Measurements from ENCODE around the gene CAMTA1.

Gene CAMTA1

DNA sequence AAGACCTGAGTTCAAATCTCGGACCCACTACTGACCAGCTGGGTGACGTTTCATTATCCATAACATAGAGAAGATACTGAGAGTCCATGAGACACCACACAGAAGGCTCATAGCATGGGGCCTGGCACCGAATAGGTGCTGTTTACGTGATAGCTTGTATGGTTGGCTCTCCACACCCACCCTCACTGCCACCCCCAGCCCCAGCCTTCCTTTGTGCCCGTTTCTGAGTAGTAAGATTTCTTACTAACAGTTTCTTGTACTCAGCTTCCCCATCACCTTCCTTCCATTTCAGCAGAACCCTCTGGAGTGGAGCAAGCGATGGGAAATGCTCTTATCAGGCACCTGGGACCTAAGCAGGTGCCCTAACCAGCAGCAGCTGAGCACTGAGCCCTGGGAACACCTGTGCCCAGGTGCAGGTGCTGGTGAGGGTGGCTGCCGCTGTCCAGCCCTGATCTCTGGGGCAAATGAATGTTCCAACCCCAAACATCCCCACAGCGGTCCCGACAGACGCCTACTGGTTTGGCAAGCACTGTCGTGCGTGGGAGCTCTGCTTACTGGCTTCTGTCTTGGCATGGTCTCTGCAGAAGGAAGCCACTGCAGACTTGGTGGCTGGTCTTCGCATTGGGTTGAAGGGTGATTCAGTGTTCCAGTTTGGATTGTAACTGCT, 225.4 kb downstream of the CAMTA1 start:
- DNase-seq, result no peak

GRCh38 chr1:7011826-7012225, 226.6 kb downstream of the CAMTA1 start:
- no peak for DNase-seq

DNA sequence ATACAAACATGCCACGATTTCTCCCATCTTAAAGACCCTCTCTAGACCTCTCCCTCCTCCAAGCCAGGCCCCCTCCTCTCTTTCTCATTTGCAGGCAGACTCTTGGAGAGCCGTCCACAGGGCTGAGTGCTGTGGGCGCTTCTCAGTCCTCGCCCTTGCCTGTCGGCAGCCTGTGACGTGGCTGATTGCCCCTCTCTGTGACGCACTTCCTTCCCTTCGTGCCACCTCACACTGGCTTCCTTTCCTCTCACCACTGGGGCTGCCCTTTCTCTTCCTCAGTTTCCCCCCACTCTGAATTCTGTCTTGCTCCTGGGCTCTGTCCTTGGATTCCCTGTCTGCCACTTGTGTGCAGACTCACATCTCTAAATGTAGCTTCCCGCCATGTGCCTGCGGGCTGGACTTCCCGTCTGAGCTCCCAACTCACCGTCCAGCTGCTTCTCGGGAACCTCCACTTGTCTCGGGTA, 227.2 kb downstream of the CAMTA1 start:
- DNase-seq, result no peak

DNA sequence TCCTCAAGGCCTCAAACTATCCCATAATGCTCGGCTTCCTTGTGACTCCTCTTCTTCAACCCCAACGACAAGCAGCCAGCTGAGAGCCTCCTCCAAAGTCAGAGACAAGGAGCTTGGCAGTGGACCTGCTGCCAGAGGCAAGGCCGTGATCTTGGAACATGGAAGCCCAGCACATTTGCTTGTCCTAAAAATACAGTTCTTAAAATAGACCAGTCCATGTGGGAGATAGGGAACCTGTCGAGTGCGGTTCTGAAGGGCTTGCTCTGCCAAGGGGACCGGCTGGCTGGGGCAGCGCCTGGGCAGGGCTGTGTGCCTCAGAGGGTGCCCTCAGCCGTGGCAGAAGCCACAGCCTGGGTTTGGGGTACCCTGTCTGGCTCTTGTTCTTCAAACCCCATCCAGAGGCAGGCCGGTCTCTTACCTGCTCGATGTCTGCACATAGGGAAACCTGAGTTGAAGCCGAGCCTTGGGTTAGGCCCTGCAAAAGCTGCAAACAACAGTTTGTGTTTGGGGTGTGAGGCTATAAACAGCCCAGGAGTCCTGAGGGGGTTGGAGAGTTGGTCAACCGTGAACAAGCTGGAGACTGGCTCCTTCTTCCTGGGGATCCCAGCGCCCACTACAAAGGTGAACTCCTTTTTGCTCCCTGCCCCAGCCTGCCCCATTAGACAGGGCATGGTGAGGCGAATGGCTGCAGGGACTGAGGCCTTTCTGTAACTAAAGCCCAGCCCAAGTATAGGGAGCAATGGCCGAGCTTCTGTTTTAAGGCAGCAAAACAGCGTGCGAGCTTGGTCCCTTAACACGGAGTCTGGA, 228.8 kb downstream of the CAMTA1 start:
- no peak for DNase-seq

- no peak for DNase-seq
Measured at GRCh38 chr1:7014640-7014930, 229.3 kb downstream of the CAMTA1 start.

DNA sequence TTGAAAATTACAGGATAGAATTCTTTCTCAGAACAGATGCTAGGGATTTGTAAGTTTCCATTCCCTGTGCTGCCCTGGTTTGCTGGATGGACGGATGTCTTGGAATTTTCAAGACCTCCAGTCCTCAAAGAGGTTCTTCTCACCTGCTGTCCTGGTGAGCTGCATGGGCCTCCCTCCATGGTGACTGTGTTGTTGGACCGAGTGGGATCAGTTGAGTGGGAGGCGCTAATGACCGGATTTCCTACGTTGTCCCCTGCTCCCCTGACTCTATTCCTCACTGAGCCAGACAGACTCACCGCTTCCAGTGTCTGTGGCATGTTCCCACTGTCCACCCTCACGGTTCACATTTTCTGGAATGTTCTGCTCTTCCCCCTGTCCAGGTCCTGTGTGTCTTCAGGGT, 229.8 kb downstream of the CAMTA1 start:
- DNase-seq, result no peak

DNA sequence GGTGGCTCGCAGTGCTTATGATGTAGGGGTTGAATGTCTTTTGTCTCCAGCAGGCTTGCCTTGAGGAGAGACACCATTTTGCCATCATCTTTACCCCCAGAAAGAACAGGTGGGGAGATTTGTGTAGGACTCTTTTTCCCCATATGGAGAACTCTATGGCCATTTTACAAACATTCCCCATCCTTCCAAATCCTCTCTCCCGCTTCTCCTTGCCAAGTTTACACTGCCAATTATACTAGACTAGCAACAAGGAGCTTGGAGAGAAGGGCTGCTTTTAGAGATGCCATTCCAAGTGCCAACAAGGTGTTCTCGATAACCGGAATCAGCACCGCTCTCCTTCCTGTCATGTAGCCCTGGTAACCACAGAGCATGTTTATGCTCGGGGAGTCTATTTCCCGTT, 233.1 kb downstream of the CAMTA1 start:
- DNase-seq, result no peak

- DNase-seq, result no peak
Measured at GRCh38 chr1:7018826-7019225, 233.6 kb downstream of the CAMTA1 start.

DNA sequence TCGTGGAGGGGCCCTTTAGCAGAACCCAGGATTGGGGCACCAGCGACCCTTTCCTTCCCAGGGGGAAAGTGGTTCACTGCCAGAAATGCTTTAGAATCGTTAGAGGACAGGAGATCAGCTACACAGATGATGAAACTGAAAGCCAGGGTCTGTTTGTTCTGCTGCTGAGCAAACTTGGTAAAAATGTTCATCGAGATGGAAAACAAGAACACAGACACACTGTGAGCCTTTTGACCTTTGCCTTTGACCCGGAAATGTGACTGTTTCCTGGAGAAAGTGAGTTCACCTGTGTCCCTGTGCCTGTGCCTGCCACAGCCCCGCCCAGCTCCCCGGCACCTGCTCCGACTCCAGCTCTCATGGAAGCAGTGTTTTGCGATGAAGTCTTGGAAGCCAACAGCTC, 234.3 kb downstream of the CAMTA1 start:
- no peak for DNase-seq

- DNase-seq, result no peak
Measured at GRCh38 chr1:7022058-7022457, 236.8 kb downstream of the CAMTA1 start.

DNA sequence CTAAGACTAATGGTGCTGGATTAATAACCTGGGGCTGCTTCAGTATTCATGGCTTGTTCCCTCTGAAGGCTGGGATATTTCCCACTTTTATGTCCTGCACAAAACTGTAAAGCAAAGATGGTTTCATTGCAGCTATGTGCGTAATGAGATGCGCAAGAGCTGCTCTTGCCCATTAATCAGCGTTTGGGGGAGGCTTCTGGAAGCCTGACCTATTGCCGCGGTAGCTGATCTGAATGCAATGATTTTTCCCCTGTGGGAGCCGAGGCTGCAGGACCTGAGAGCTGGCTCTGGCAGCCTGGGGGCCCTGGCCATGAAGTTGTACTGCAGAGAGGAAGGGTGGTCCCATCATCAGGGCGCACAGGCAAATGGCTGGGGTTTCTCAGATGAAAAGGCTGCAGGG, 239.8 kb downstream of the CAMTA1 start:
- DNase-seq, result no peak

GRCh38 chr1:7026169-7026568, 240.9 kb downstream of the CAMTA1 start:
- no peak for DNase-seq

DNA sequence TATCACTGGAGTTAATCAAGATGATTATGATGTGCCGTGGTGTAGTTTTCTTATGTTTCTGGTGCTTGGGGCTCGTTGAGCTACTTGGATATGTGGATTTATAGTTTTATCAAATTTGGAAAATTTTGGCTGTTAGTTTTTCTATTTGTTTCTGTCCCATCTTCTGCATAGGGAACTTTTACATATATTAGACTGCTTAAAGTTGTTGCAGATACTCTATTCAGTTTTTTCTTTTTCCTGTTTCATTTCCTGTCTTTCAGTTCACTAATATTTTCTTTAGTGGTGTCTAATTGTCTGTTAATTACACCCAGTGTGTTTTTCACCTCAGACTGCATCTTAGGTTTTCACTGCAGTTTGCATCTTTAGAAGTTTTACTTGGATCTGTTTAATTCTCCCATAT, 247.7 kb downstream of the CAMTA1 start:
- DNase-seq, result no peak

GRCh38 chr1:7036386-7036785, 251.1 kb downstream of the CAMTA1 start:
- no peak for DNase-seq

GRCh38 chr1:7039590-7040220, 254.5 kb downstream of the CAMTA1 start:
- no peak for DNase-seq

DNA sequence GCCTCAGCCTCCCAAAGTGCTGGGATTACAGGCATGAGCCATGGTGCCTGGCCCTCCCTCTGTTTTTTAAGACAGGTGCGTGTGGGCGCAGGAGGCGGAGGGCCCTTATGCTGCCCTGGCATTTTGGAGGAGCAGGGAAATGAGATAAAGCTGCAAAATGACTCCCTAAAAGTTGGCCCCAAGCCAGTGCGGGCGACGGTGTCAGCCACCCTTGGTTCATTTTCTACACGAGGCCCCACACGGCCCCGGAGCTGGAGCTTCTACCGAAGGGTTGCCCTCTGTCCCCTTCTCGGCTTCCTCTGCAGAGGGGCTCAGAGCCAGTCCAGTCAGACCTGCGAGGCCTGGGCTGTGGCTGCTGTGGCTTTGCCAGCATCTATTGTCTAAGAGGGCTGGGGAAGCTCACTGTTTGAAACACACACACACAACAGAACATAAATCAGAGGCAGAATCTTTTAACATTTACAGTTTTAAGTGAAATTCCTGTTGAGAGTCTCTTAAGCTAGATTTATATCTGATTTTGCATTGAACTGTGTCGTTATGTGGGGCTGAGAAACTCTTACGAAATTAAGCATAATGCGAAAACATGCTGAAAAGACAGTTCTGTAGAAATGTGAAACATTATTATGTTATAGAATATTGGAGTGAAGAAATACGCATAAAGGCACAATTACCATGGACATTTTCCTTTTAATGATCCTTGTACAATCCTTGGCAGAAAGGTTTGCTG, 255.9 kb downstream of the CAMTA1 start:
- DNase-seq, result no peak

GRCh38 chr1:7042322-7043190, 257.3 kb downstream of the CAMTA1 start:
- DNase-seq, result no peak

DNA sequence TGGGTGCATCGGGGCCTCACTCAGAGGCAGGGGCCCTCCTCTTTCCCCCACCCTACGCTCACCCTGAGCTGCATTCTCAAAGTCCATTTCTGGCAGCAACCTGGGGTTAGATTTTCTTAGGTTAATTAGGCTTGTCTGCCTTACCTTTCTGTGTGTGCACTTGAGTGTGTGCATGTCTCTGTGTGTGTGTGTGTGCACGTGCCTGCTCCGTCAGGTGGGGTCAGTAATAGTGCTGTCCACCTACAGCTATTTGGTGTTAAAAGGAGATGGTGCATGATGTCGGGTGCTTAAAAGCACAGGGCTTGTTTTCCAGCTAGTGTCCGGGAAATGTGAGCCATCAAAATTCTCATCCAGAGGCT, 257.9 kb downstream of the CAMTA1 start:
- no peak for DNase-seq

DNA sequence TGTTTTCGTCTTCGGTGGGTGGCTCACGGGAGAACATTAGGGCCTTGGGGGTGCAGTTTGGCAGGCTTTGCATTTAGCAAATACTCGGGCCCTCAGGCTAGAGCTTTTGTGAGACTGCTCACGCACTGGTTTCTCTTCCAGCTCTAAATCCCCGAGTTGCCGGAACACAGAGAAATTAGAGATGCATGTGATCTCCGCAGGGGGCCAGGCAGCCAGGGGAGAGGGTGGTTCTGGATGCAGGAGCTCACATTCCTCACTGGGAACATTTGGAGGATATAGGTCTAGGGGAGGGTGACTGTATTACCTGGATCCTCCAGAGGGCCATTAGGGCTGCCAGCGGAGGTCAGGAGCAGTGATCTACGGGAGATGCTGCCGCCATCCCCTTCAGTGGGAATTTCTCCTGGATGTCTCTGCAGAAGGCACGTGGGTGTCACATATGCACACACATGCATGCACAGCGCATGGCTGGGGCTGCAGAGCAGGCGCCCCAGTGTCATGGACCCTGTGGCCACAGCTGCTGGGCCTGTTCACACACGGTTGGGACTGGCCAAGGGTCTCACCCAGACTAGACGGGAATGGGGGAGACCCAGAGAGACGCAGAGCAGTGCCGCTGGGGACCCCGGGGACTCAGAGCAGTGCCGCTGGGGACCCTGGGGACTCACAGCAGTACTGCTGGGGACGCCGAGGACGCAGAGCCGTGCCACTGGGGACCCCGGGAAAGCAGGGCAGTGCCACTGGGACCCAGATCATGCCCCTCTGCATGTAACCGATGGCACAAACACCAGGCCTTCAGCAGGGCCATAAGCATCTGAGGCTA, 258.7 kb downstream of the CAMTA1 start:
- no peak for DNase-seq

DNA sequence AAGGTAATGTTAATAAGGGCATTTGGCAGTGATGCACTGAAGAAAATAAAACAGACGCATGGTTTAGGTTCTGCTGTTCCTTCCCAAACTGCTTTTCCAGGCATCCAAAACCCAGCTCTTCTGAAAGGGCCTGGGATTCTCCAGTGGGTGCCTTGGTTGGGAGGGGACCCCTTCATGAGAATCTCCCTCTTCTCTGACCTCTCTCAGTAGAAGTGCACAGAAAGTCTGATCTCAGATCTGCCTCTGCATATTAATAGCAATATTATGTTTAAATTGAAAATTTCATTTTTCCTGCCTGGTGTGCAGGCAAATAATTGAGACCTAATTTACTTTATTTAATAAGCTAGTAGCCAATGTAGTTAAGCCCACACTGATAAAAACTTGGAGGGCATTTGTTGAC, 260.6 kb downstream of the CAMTA1 start:
- DNase-seq, result no peak

GRCh38 chr1:7046314-7046713, 261.1 kb downstream of the CAMTA1 start:
- DNase-seq, result no peak

GRCh38 chr1:7046891-7047290, 261.6 kb downstream of the CAMTA1 start:
- no peak for DNase-seq
